Neuronal stem cell (in vitro differentiated cells): ENCODE results near the gene NFIX.

Experiments
- DNase-seq: peaks from one replicate; pipeline ENCODE4 v3.0.0-alpha.2; 2013; ENCODE audit warnings: low spot score
- H2AFZ ChIP-seq: one replicate; pipeline ENCODE4 v1.6.1; 2013; ENCODE audit warnings: mild to moderate bottlenecking, low read length, inconsistent platforms
- H2AK5ac ChIP-seq: 2 replicates; pipeline ENCODE4 v1.6.1; 2013; ENCODE audit warnings: low read depth, mild to moderate bottlenecking, inconsistent platforms, low read length, moderate library complexity, mixed read lengths
- H2BK120ac ChIP-seq: 2 replicates; pipeline ENCODE4 v1.6.1; 2013; ENCODE audit warnings: low read depth, mild to moderate bottlenecking, inconsistent platforms, low read length, moderate library complexity, mixed read lengths
- H2BK12ac ChIP-seq: one replicate; pipeline ENCODE4 v1.6.1; 2013; ENCODE audit warnings: low read length, inconsistent platforms
- H2BK15ac ChIP-seq: 2 replicates; pipeline ENCODE4 v1.6.1; 2013; ENCODE audit warnings: mild to moderate bottlenecking, low read length, inconsistent platforms, mixed read lengths
- H2BK5ac ChIP-seq: one replicate; pipeline ENCODE4 v1.6.1; 2013; ENCODE audit warnings: inconsistent platforms, mild to moderate bottlenecking, low read length, moderate library complexity
- H3K14ac ChIP-seq: one replicate; pipeline ENCODE4 v1.6.1; 2013; ENCODE audit warnings: low read length, inconsistent platforms
- H3K18ac ChIP-seq: 2 replicates; pipeline ENCODE4 v1.6.1; 2013; ENCODE audit warnings: low read length, inconsistent platforms
- H3K23ac ChIP-seq: 2 replicates; pipeline ENCODE4 v1.6.1; 2013; ENCODE audit warnings: low read depth, mild to moderate bottlenecking, mixed read lengths, low read length, inconsistent platforms; ENCODE audit not compliant: poor library complexity
- H3K27ac ChIP-seq: replicated peaks from 3 replicates; pipeline ENCODE4 v1.5.1; 2013; ENCODE audit warnings: low read length, inconsistent platforms
- H3K27me3 ChIP-seq, 3 experiments: 2 replicates each; pipeline ENCODE4 v1.6.1; 2013; ENCODE audit warnings: low read length in 3 of 3, mild to moderate bottlenecking in 2 of 3, inconsistent platforms in 1 of 3, low read depth in 1 of 3, mixed read lengths in 1 of 3, moderate library complexity in 1 of 3; ENCODE audit not compliant: control insufficient read depth in 3 of 3, insufficient read depth in 3 of 3
- H3K36me3 ChIP-seq, 2 donors: replicated peaks in 1 of 2; 2 replicates each; pipeline ENCODE4 v1.6.1; 2013; ENCODE audit warnings: low read length in 2 of 2; ENCODE audit not compliant: control insufficient read depth in 2 of 2, insufficient read depth in 2 of 2
- H3K4ac ChIP-seq: 2 replicates; pipeline ENCODE4 v1.6.1; 2013; ENCODE audit warnings: inconsistent platforms, mild to moderate bottlenecking, low read length, moderate library complexity
- H3K4me1 ChIP-seq, 2 donors: 1 replicate in 1 of 2; 2 replicates in 1 of 2; pipeline ENCODE4 v1.6.1; 2013; ENCODE audit warnings: low read length in 2 of 2, low read depth in 1 of 2; ENCODE audit not compliant: control insufficient read depth in 2 of 2, insufficient read depth in 1 of 2
- H3K4me2 ChIP-seq: one replicate; pipeline ENCODE4 v1.6.1; 2013; ENCODE audit warnings: mild to moderate bottlenecking, low read length, inconsistent platforms; ENCODE audit not compliant: insufficient read depth, poor library complexity, severe bottlenecking
- H3K4me3 ChIP-seq, 2 donors: 2 replicates each; pipeline ENCODE4 v1.5.1; 2013; ENCODE audit warnings: low read length in 2 of 2, mild to moderate bottlenecking in 2 of 2, inconsistent platforms in 1 of 2, moderate library complexity in 1 of 2
- H3K79me1 ChIP-seq: one replicate; pipeline ENCODE4 v1.6.1; 2013; ENCODE audit warnings: low read depth, mild to moderate bottlenecking, inconsistent platforms, low read length, moderate library complexity
- H3K9ac ChIP-seq: one replicate; pipeline ENCODE4 v1.6.1; 2013; ENCODE audit warnings: mild to moderate bottlenecking, low read depth, low read length, inconsistent platforms; ENCODE audit not compliant: poor library complexity
- H3K9me3 ChIP-seq, 2 donors: replicated peaks in 1 of 2; 2 replicates each; pipeline versions ENCODE3 to v1.6.1; 2013; ENCODE audit warnings: low read length in 2 of 2, mild to moderate bottlenecking in 2 of 2, inconsistent platforms in 1 of 2, low read depth in 1 of 2, mixed read lengths in 1 of 2, moderate library complexity in 1 of 2; ENCODE audit not compliant: control insufficient read depth in 2 of 2, insufficient read depth in 1 of 2
- H4K8ac ChIP-seq: one replicate; pipeline ENCODE4 v1.6.1; 2013; ENCODE audit warnings: low read depth, mild to moderate bottlenecking, inconsistent platforms, low read length, moderate library complexity
- H4K91ac ChIP-seq: one replicate; pipeline ENCODE4 v1.6.1; 2013; ENCODE audit warnings: low read length, low read depth, mild to moderate bottlenecking, inconsistent platforms; ENCODE audit not compliant: poor library complexity
- WGBS, 2 donors: extraction: QIAGEN DNeasy Blood & Tissue Kit; methylation state at CpG; one replicate each; pipeline ENCODE4 v1.1.7; 2013; ENCODE audit warnings: missing lambda C conversion rate in 2 of 2, mixed read lengths in 1 of 2; ENCODE audit not compliant: insufficient read length in 2 of 2, insufficient replicate concordance in 1 of 2; ENCODE audit errors: extremely low coverage in 2 of 2; 5-methylcytosine and 5-hydroxymethylcytosine counted together

The NFIX gene

GRCh38 chr19:13120817-13121216, 125.5 kb downstream of the NFIX start:
- WGBS, 2 donors = no CpG with 5 or more reads among the region's 10 CpGs
- Histone ChIP-seq H4K8ac (no peak overlapping the region), H2BK12ac (no peak overlapping the region), H2BK120ac (no peak overlapping the region), H3K4me1 (peaks cover 9 to 17% of the 10 kb centered on the region in 2 donors), H2AFZ (no peak overlapping the region), H4K91ac (no peak overlapping the region), H3K36me3 (peaks cover 20 to 51% of the 10 kb centered on the region in 2 donors), H2BK15ac (no peak overlapping the region), H3K4ac (no peak overlapping the region), H2BK5ac (no peak overlapping the region), H3K4me3 (peak overlapping the region in 1 of 2 donors; percentile 10), H3K9ac (no peak overlapping the region), H3K27me3 (no peaks in the 10 kb centered on the region), H3K27ac (no peak overlapping the region), H3K4me2 (no peak overlapping the region), H3K23ac (no peak overlapping the region), H2AK5ac (no peak overlapping the region), H3K9me3 (no peaks in the 10 kb centered on the region), H3K18ac (no peak overlapping the region), H3K79me1 (peaks cover 26% of the 10 kb centered on the region), H3K14ac (no peak overlapping the region)
- DNase-seq = no peak

- no peak overlapping the region for H3K18ac ChIP-seq
- no CpG with 5 or more reads among the region's 18 CpGs for WGBS, 2 donors
- no peak overlapping the region for H3K4me3 ChIP-seq
- no peaks in the 10 kb centered on the region for H3K27me3 ChIP-seq
- H3K9ac ChIP-seq = no peak overlapping the region
- no peak overlapping the region for H2BK120ac ChIP-seq
- H3K4me1 ChIP-seq = peaks cover 5 to 16% of the 10 kb centered on the region in 2 donors
- H4K8ac ChIP-seq = no peak overlapping the region
- no peak overlapping the region for H2AK5ac ChIP-seq
- H2AFZ ChIP-seq = no peak overlapping the region
- no peak for DNase-seq
- no peak overlapping the region for H2BK12ac ChIP-seq
- no peak overlapping the region for H3K23ac ChIP-seq
- peaks cover 31% of the 10 kb centered on the region for H3K79me1 ChIP-seq
- H2BK5ac ChIP-seq = no peak overlapping the region
- H4K91ac ChIP-seq = no peak overlapping the region
- H3K4ac ChIP-seq = no peak overlapping the region
- no peaks in the 10 kb centered on the region for H3K9me3 ChIP-seq
- no peak overlapping the region for H3K14ac ChIP-seq
- H2BK15ac ChIP-seq = no peak overlapping the region
- H3K27ac ChIP-seq = no peak overlapping the region
- no peak overlapping the region for H3K4me2 ChIP-seq
- H3K36me3 ChIP-seq = peaks cover 25 to 57% of the 10 kb centered on the region in 2 donors
These were observed 126.4 kb downstream of the NFIX start for GRCh38 chr19:13121551-13122274.

- Histone ChIP-seq H3K27me3 (no peaks in the 10 kb centered on the region), H3K4me3 (no peak overlapping the region), H2BK120ac (no peak overlapping the region), H3K79me1 (peaks cover 33% of the 10 kb centered on the region), H3K4ac (no peak overlapping the region), H3K4me2 (peak overlapping the region; percentile 3), H3K4me1 (peaks cover 5 to 14% of the 10 kb centered on the region in 2 donors), H2AFZ (no peak overlapping the region), H3K27ac (no peak overlapping the region), H4K8ac (no peak overlapping the region), H3K9me3 (no peaks in the 10 kb centered on the region), H2BK5ac (no peak overlapping the region), H2BK12ac (no peak overlapping the region), H2AK5ac (no peak overlapping the region), H4K91ac (no peak overlapping the region), H2BK15ac (no peak overlapping the region), H3K9ac (no peak overlapping the region), H3K23ac (no peak overlapping the region), H3K36me3 (peaks cover 26 to 61% of the 10 kb centered on the region in 2 donors), H3K18ac (no peak overlapping the region), H3K14ac (no peak overlapping the region)
- no peak for DNase-seq
- no CpG with 5 or more reads among the region's 13 CpGs for WGBS, 2 donors
These were observed 127.1 kb downstream of the NFIX start for GRCh38 chr19:13122275-13122878.
